Measurements from ENCODE around the gene LGMN. TPM values are rescaled to one million over a fixed set of nuclear protein-coding genes. Genes with fewer than 3 reads are reported as not detected.

The LGMN gene
- total and polyA plus RNA-seq, 2 donors (not counting 1 experiment from before 2014, with no cell fraction given) = 22.6 to 61.0 TPM

- Histone ChIP-seq H3K36me3 (ENCODE audit: control insufficient read depth, insufficient read depth, low read length) (no peaks in the 10 kb centered on the region), H3K4me2 (ENCODE audit: extremely low read depth, insufficient read depth, low read length) (no peak overlapping the region), H3K4me3 (replicated peaks in 1 of 4; ENCODE audit: control extremely low read depth in 1 of 4, insufficient read depth in 1 of 4, low read depth in 3 of 4, low read length in 4 of 4) (no peak overlapping the region), H3K27me3 (ENCODE audit: control insufficient read depth, insufficient read depth, low read length) (no peaks in the 10 kb centered on the region), H2AFZ (ENCODE audit: low read length) (no peak overlapping the region), H3K9ac (ENCODE audit: insufficient read depth, low read length) (no peak overlapping the region), H3K4me1 (ENCODE audit: control insufficient read depth, extremely low read depth, insufficient read depth, low read length) (no peaks in the 10 kb centered on the region), H3K79me2 (ENCODE audit: control insufficient read depth, insufficient read depth, low read length) (no peaks in the 10 kb centered on the region), H4K20me1 (ENCODE audit: control insufficient read depth, extremely low read depth, insufficient read depth, low read length) (no peaks in the 10 kb centered on the region), H3K27ac (ENCODE audit: insufficient read depth, low read length) (no peak overlapping the region), H3K9me3 (ENCODE audit: control insufficient read depth, insufficient read depth, low read depth, low read length) (no peaks in the 10 kb centered on the region)
- TF ChIP-seq CTCF (conservative IDR thresholded peaks at IDR 0.05 in 1 of 2, IDR thresholded peaks at IDR 0.05 in 1 of 2; ENCODE audit: low read depth in 1 of 2, low read length in 2 of 2) = no peak
- no peak for DNase-seq (ENCODE audit: low read depth in 2 of 2)
Measured at GRCh38 chr14:92719890-92720323, 28.5 kb downstream of the LGMN start.

DNA sequence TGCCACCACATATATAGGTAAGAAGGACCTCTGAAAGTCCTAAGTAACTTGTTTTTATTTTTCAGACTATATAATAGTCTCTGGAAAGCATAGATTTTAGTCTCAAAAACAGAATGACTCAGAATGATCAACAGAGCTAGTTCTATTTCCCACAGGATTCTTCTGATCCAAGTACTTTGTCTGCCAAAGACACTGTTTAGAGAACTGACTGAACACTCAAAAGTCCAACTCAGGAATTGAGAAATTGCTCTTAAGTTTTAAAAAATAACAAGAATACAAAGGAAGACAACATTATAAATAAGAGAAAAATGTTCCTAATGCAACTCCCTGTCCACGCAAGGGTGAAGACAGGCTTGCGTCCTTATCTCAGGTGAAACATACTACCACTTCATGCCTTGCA is 29.0 kb downstream of the LGMN start:
- no peak overlapping the region for H3K4me2 ChIP-seq (ENCODE audit: extremely low read depth, insufficient read depth, low read length)
- no peaks in the 10 kb centered on the region for H3K27me3 ChIP-seq (ENCODE audit: control insufficient read depth, insufficient read depth, low read length)
- no peaks in the 10 kb centered on the region for H4K20me1 ChIP-seq (ENCODE audit: control insufficient read depth, extremely low read depth, insufficient read depth, low read length)
- no peaks in the 10 kb centered on the region for H3K9me3 ChIP-seq (ENCODE audit: control insufficient read depth, insufficient read depth, low read depth, low read length)
- no peak overlapping the region for H3K4me3 ChIP-seq (replicated peaks in 1 of 4; ENCODE audit: control extremely low read depth in 1 of 4, insufficient read depth in 1 of 4, low read depth in 3 of 4, low read length in 4 of 4)
- H3K9ac ChIP-seq (ENCODE audit: insufficient read depth, low read length) = no peak overlapping the region
- no peaks in the 10 kb centered on the region for H3K36me3 ChIP-seq (ENCODE audit: control insufficient read depth, insufficient read depth, low read length)
- no peak overlapping the region for H3K27ac ChIP-seq (ENCODE audit: insufficient read depth, low read length)
- TF ChIP-seq CTCF (conservative IDR thresholded peaks at IDR 0.05 in 1 of 2, IDR thresholded peaks at IDR 0.05 in 1 of 2; ENCODE audit: low read depth in 1 of 2, low read length in 2 of 2) (no peak), EZH2 (IDR thresholded peaks at IDR 0.05; ENCODE audit: low read length, missing control alignments) (no peak)
- H2AFZ ChIP-seq (ENCODE audit: low read length) = no peak overlapping the region
- H3K4me1 ChIP-seq (ENCODE audit: control insufficient read depth, extremely low read depth, insufficient read depth, low read length) = no peaks in the 10 kb centered on the region
- H3K79me2 ChIP-seq (ENCODE audit: control insufficient read depth, insufficient read depth, low read length) = no peaks in the 10 kb centered on the region
- peak in 1 of 2 donors; percentile 48 for DNase-seq (ENCODE audit: low read depth in 2 of 2)

GRCh38 chr14:92718664-92719063 is 29.8 kb downstream of the LGMN start:
- H3K36me3 ChIP-seq (ENCODE audit: control insufficient read depth, insufficient read depth, low read length) = no peaks in the 10 kb centered on the region
- TF ChIP-seq CTCF (conservative IDR thresholded peaks at IDR 0.05 in 1 of 2, IDR thresholded peaks at IDR 0.05 in 1 of 2; ENCODE audit: low read depth in 1 of 2, low read length in 2 of 2) = no peak
- no peak for TF ChIP-seq EZH2 (IDR thresholded peaks at IDR 0.05; ENCODE audit: low read length, missing control alignments)
- DNase-seq (ENCODE audit: low read depth in 2 of 2) = peak in 1 of 2 donors; percentile 50
- H3K4me1 ChIP-seq (ENCODE audit: control insufficient read depth, extremely low read depth, insufficient read depth, low read length) = no peaks in the 10 kb centered on the region
- H3K27ac ChIP-seq (ENCODE audit: insufficient read depth, low read length) = no peak overlapping the region
- no peak overlapping the region for H2AFZ ChIP-seq (ENCODE audit: low read length)
- H3K4me2 ChIP-seq (ENCODE audit: extremely low read depth, insufficient read depth, low read length) = no peak overlapping the region
- no peak overlapping the region for H3K9ac ChIP-seq (ENCODE audit: insufficient read depth, low read length)
- H3K79me2 ChIP-seq (ENCODE audit: control insufficient read depth, insufficient read depth, low read length) = no peaks in the 10 kb centered on the region
- no peaks in the 10 kb centered on the region for H3K9me3 ChIP-seq (ENCODE audit: control insufficient read depth, insufficient read depth, low read depth, low read length)
- no peaks in the 10 kb centered on the region for H3K27me3 ChIP-seq (ENCODE audit: control insufficient read depth, insufficient read depth, low read length)
- H3K4me3 ChIP-seq (replicated peaks in 1 of 4; ENCODE audit: control extremely low read depth in 1 of 4, insufficient read depth in 1 of 4, low read depth in 3 of 4, low read length in 4 of 4) = no peak overlapping the region
- H4K20me1 ChIP-seq (ENCODE audit: control insufficient read depth, extremely low read depth, insufficient read depth, low read length) = no peaks in the 10 kb centered on the region
